Measurements from ENCODE around the gene CHCHD3.

DNA sequence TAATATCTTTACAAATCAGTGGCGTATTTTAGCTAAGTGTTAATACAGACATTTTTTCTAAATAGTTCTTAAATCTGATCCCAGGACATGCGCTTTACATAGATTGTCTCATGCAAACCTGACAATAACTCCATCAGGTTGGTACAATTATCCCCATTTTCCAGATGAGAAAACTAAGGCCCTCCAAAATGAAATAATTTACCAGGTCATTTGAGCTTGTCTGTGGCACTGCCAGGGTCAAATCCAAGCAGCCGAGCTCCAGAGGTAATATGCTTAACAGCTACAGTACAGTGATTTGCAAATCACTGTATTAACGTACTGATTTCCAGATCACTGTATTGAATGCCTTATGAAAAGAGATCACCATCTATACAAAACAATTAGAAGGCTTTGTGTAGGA is 223.1 kb downstream of the CHCHD3 start:
- TF ChIP-seq, protein P1, sequence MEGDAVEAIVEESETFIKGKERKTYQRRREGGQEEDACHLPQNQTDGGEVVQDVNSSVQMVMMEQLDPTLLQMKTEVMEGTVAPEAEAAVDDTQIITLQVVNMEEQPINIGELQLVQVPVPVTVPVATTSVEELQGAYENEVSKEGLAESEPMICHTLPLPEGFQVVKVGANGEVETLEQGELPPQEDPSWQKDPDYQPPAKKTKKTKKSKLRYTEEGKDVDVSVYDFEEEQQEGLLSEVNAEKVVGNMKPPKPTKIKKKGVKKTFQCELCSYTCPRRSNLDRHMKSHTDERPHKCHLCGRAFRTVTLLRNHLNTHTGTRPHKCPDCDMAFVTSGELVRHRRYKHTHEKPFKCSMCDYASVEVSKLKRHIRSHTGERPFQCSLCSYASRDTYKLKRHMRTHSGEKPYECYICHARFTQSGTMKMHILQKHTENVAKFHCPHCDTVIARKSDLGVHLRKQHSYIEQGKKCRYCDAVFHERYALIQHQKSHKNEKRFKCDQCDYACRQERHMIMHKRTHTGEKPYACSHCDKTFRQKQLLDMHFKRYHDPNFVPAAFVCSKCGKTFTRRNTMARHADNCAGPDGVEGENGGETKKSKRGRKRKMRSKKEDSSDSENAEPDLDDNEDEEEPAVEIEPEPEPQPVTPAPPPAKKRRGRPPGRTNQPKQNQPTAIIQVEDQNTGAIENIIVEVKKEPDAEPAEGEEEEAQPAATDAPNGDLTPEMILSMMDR (IDR thresholded peaks at IDR 0.05) = no peak
- TF ChIP-seq POLR2A (IDR thresholded peaks at IDR 0.05) = no peak

Measured in vagina (tissue), 2 donors.